ENCODE measurements around the gene CD1B. TPM values are rescaled to one million over a fixed set of nuclear protein-coding genes. Genes with fewer than 3 reads are reported as not detected.
"Not testable (repeated sequence)": the region's sequence is repeated elsewhere in the genome, so short reads cannot be mapped to it uniquely, and the experiment has no call there.

The CD1B gene
- total RNA-seq, 1 donor from 2014 or later: not detected

GRCh38 chr1:158283965-158284364 lies 47.4 kb downstream of the CD1B start:
- Mint-ChIP-seq H3K4me1 (peaks cover 11% of the 10 kb centered on the region), H3K9me3 (peaks cover 5% of the 10 kb centered on the region), H3K27me3 (ENCODE audit: low read depth) (peaks cover 11% of the 10 kb centered on the region), H3K4me3 (no peak overlapping the region), H3K27ac (ENCODE audit: unreplicated experiment) (no peak overlapping the region), H3K36me3 (ENCODE audit: low read depth) (peaks cover 5% of the 10 kb centered on the region)
- no peak for DNase-seq (ENCODE audit: low read depth, low spot score)
- no peak for TF ChIP-seq CTCF (conservative IDR thresholded peaks at IDR 0.05)

- not testable (repeated sequence) for DNase-seq (ENCODE audit: low read depth, low spot score); H3K9me3 Mint-ChIP-seq; H3K36me3 Mint-ChIP-seq (ENCODE audit: low read depth); H3K4me3 Mint-ChIP-seq; H3K27ac Mint-ChIP-seq (ENCODE audit: unreplicated experiment)
- H3K27me3 Mint-ChIP-seq (ENCODE audit: low read depth): peaks cover 11% of the 10 kb centered on the region
- peaks cover 11% of the 10 kb centered on the region for H3K4me1 Mint-ChIP-seq
Measured at GRCh38 chr1:158282421-158282820, 48.9 kb downstream of the CD1B start.

Other genes with a start within 250 kb of the CD1B start
- gene CD1D, start 150.6 kb downstream of the CD1B start, total RNA-seq: not detected in 2 replicates
- not detected in 2 replicates for gene CD1A, start 77.1 kb downstream of the CD1B start, total RNA-seq
- gene CD1C, start 41.6 kb downstream of the CD1B start, total RNA-seq: not detected in 2 replicates
- not detected in 2 replicates for gene CD1E, start 22.4 kb upstream of the CD1B start, total RNA-seq
- gene OR10T2, start 67.9 kb upstream of the CD1B start, total RNA-seq: not detected in 2 replicates
- not detected in 2 replicates for gene OR10K2, start 94.7 kb upstream of the CD1B start, total RNA-seq
- not detected in 2 replicates for gene OR10K1, start 130.3 kb upstream of the CD1B start, total RNA-seq
- not detected in 2 replicates for gene OR10R2, start 140.7 kb upstream of the CD1B start, total RNA-seq
- gene OR6Y1, start 222.9 kb upstream of the CD1B start, total RNA-seq: not detected in 2 replicates
- gene OR6P1, start 239.0 kb upstream of the CD1B start, total RNA-seq: not detected in 2 replicates
- not detected in 2 replicates for gene OR10X1, start 248.4 kb upstream of the CD1B start, total RNA-seq

Measured in neural crest cell (in vitro differentiated cells).